Gastrocnemius medialis (tissue), 4 donors: ENCODE results near the gene ABCA8. TPM values are rescaled to one million over a fixed set of nuclear protein-coding genes. Genes with fewer than 3 reads are reported as not detected.

Source experiments
- ATAC-seq, 2 donors: fragments of 150-250 bp; one replicate each; pipeline ENCODE4 v1.9.1; 2016
- DNase-seq, 2 donors: peaks; one replicate each; pipeline ENCODE4 v3.0.0-alpha.2; 2019
- H3K27ac ChIP-seq, 4 donors: fragments of 200-600 bp; sonication (generic); 1 replicate in 1 of 4; 2 replicates in 3 of 4; pipeline ENCODE4 v1.5.1; 2016 to 2018; ENCODE audit warnings: mild to moderate bottlenecking in 2 of 4, moderate library complexity in 1 of 4
- H3K27me3 ChIP-seq, 3 donors: fragments of 200-600 bp; sonication (generic) in 2 of 3; 1 replicate in 1 of 3; 2 replicates in 2 of 3; pipeline versions ENCODE4 v1.5.1 to v1.6.0; 2016 to 2019; ENCODE audit warnings: mild to moderate bottlenecking in 1 of 3, moderate library complexity in 1 of 3
- H3K36me3 ChIP-seq, 2 donors: fragments of 200-600 bp; sonication (generic) in 1 of 2; one replicate each; pipeline ENCODE4 v1.5.1; 2017 to 2018
- H3K4me1 ChIP-seq, 2 donors: fragments of 200-600 bp; sonication (generic) in 1 of 2; one replicate each; pipeline ENCODE4 v1.5.1; 2016 to 2017; ENCODE audit warnings: mild to moderate bottlenecking in 2 of 2
- H3K4me3 ChIP-seq, 4 donors: fragments of 200-600 bp; sonication (generic) in 3 of 4; 1 replicate in 1 of 4; 2 replicates in 3 of 4; pipeline ENCODE4 v1.5.1; 2016 to 2019; ENCODE audit warnings: mild to moderate bottlenecking in 2 of 4
- H3K9me3 ChIP-seq, 3 donors: fragments of 200-600 bp; sonication (generic) in 2 of 3; 1 replicate in 1 of 3; 2 replicates in 2 of 3; pipeline ENCODE4 v1.5.1; 2016 to 2019
- CTCF ChIP-seq, 5 experiments: fragments of 450-650 bp in 3 of 5; fragments of 200-600 bp in 2 of 5; sonication (generic) in 2 of 5; IDR thresholded peaks in 4 of 5; conservative IDR thresholded peaks in 1 of 5; 1 replicate in 4 of 5; 2 replicates in 1 of 5; pipeline ENCODE4 v1.5.1; 2016 to 2019; ENCODE audit warnings: antibody characterized with exemption in 5 of 5, mild to moderate bottlenecking in 3 of 5, moderate library complexity in 3 of 5
- POLR2A ChIP-seq, 2 donors: fragments of 450-650 bp; IDR thresholded peaks; one replicate each; pipeline ENCODE4 v1.6.1; 2017; ENCODE audit warnings: antibody characterized with exemption in 2 of 2, mild to moderate bottlenecking in 2 of 2, moderate library complexity in 2 of 2
- in situ Hi-C, 4 donors: fragments of 200-750 bp; cut with MboI; loops; one replicate each; pipeline versions ENCODE4 v1.15.0 to v1.8.0; 2017; ENCODE audit warnings: low sequenced_read_pairs in 4 of 4
- intact Hi-C: fragments of 100-400 bp; cut with DNase I; formaldehyde crosslinking; loops from one replicate; pipeline ENCODE4 v1.15.1; 2023; ENCODE audit warnings: low total_unique reads
- total RNA-seq, 4 donors: library from RNA; depleted of rRNA; stranded (reverse); fragments of >200 nt; gene quantifications; one replicate each; pipeline versions ENCODE4 v1.1.0 to v1.2.3, GENCODE V29; 2016

ABCA8 gene
- total RNA-seq, 4 donors from 2014 or later = 8.4 to 24.9 (median 21.7) TPM

- H3K4me3 ChIP-seq = no peak overlapping the region
- no peaks in the 10 kb centered on the region for H3K36me3 ChIP-seq
- no peaks in the 10 kb centered on the region for H3K27me3 ChIP-seq
- ATAC-seq (no peak), DNase-seq (no peak)
- in situ Hi-C loops = no loop called here
- TF ChIP-seq POLR2A (IDR thresholded peaks at IDR 0.05) (no peak), CTCF (IDR thresholded peaks at IDR 0.05 in 4 of 5, conservative IDR thresholded peaks at IDR 0.05 in 1 of 5) (no peak)
- intact Hi-C loops = no loop called here
- no peak overlapping the region for H3K27ac ChIP-seq
- no peaks in the 10 kb centered on the region for H3K9me3 ChIP-seq
- H3K4me1 ChIP-seq = peaks cover 0 to 6% of the 10 kb centered on the region in 2 donors
These were observed 30.1 kb downstream of the ABCA8 start for GRCh38 chr17:68924793-68925720.

- no peak overlapping the region for H3K4me3 ChIP-seq
- no peaks in the 10 kb centered on the region for H3K27me3 ChIP-seq
- in situ Hi-C loops (no loop called here), intact Hi-C loops (no loop called here)
- ATAC-seq (no peak), DNase-seq (no peak)
- H3K9me3 ChIP-seq = no peaks in the 10 kb centered on the region
- no peaks in the 10 kb centered on the region for H3K36me3 ChIP-seq
- H3K4me1 ChIP-seq = peaks cover 5 to 10% of the 10 kb centered on the region in 2 donors
- no peak for TF ChIP-seq CTCF (IDR thresholded peaks at IDR 0.05 in 4 of 5, conservative IDR thresholded peaks at IDR 0.05 in 1 of 5)
- peak overlapping the region in 3 of 4 donors; percentile 9 to 40 (median 35) for H3K27ac ChIP-seq
These were observed 44.3 kb downstream of the ABCA8 start for GRCh38 chr17:68910789-68911431.

GRCh38 chr17:68910251-68910705 lies 44.9 kb downstream of the ABCA8 start:
- Histone ChIP-seq H3K9me3 (no peaks in the 10 kb centered on the region), H3K27me3 (no peaks in the 10 kb centered on the region), H3K4me1 (peaks cover 5 to 10% of the 10 kb centered on the region in 2 donors), H3K27ac (peak overlapping the region in 3 of 4 donors; percentile 9 to 40 (median 35)), H3K4me3 (no peak overlapping the region), H3K36me3 (no peaks in the 10 kb centered on the region)
- no peak for TF ChIP-seq POLR2A (IDR thresholded peaks at IDR 0.05)
- TF ChIP-seq CTCF (IDR thresholded peaks at IDR 0.05 in 4 of 5, conservative IDR thresholded peaks at IDR 0.05 in 1 of 5) = no peak
- intact Hi-C loops (no loop called here), in situ Hi-C loops (no loop called here)
- ATAC-seq (peak in 1 of 2 donors; percentile 39), DNase-seq (peak in 1 of 2 donors; percentile 30)

GRCh38 chr17:68909066-68909465 lies 46.1 kb downstream of the ABCA8 start:
- Histone ChIP-seq H3K4me1 (peaks cover 5 to 10% of the 10 kb centered on the region in 2 donors), H3K4me3 (no peak overlapping the region), H3K27me3 (no peaks in the 10 kb centered on the region), H3K27ac (peak overlapping the region in 2 of 4 donors; percentile 22 to 31), H3K9me3 (no peaks in the 10 kb centered on the region), H3K36me3 (no peaks in the 10 kb centered on the region)
- in situ Hi-C loops = loop anchor here in 1 of 4 donors (10.0 kb wide), 1 partner anchor 124 kb away; no protein-coding TSS in a partner anchor
- ATAC-seq (peak; percentile 23 to 65), DNase-seq (peak in 1 of 2 donors; percentile 31)
- intact Hi-C loops = loop anchor here (5.0 kb wide), 1 partner anchor 132 kb away; no protein-coding TSS in a partner anchor
- no peak for TF ChIP-seq CTCF (IDR thresholded peaks at IDR 0.05 in 4 of 5, conservative IDR thresholded peaks at IDR 0.05 in 1 of 5)
- no peak for TF ChIP-seq POLR2A (IDR thresholded peaks at IDR 0.05)
